GM19099 (cell line): ENCODE results near the gene RTL10.

Experiments
- POLR2A ChIP-seq: IDR thresholded peaks from 3 replicates; pipeline ENCODE4 v1.6.1; 2011; ENCODE audit warnings: low read depth; ENCODE audit not compliant: insufficient read length; ENCODE audit errors: extremely low read depth

RTL10 gene

DNA sequence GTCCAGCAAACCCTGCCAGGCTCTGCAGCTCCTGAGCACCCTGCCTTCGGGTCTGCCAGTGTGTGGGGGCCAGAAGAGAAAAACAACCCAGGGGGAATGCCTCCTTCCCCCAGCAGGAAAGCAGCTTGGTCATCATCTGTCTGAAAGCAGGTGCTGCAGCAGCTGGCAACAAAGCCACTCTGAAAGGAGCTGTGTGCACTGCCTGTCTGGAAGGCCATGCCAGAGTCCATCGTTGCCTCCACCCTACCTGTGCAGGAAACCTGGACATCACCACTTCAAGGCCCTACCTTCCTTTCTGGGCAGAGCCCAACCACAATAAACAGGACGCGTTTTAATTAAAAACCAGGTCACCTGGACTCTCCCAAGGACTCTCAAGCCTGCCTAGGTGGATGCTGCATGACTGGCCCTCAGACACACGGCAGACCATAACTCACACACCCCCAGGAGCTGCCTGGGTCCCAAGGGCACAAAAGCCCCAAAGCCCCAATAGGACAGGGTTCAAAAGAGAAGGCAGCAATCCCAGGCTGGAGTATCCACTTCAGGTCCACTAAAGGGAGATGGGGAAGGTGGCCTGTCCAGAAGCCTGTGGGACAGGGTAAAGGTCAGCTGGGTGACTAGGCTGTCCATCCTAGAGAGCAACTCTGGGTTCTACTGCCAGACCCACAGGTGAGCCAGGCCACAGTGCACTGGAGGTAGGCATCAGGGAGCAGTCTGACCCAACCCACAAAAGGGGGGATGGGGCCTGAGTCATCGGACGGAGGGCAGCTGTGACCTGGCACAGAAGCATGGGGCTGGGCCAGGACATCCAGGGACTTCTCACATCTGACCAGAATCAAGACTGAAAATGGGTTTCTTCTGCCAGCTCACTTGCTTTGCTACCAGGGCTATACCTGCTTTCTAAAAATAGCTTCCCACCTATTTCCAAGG is 6.1 kb downstream of the RTL10 start:
- TF ChIP-seq POLR2A, result no peak

DNA sequence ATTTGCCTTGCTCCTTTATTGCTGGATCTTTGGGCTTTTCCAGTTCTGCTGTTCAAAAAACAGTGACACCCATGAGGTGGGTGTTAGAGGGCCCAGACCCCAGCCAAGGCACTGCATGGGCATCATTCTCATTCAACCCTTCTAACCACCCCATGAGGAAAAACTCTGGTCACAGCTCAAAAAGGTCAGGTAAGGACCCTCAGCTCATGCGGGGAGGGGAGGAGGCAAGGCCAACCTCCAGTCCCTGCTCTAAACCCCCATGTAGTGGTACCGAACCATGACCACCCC is 7.4 kb downstream of the RTL10 start:
- no peak for TF ChIP-seq POLR2A

DNA sequence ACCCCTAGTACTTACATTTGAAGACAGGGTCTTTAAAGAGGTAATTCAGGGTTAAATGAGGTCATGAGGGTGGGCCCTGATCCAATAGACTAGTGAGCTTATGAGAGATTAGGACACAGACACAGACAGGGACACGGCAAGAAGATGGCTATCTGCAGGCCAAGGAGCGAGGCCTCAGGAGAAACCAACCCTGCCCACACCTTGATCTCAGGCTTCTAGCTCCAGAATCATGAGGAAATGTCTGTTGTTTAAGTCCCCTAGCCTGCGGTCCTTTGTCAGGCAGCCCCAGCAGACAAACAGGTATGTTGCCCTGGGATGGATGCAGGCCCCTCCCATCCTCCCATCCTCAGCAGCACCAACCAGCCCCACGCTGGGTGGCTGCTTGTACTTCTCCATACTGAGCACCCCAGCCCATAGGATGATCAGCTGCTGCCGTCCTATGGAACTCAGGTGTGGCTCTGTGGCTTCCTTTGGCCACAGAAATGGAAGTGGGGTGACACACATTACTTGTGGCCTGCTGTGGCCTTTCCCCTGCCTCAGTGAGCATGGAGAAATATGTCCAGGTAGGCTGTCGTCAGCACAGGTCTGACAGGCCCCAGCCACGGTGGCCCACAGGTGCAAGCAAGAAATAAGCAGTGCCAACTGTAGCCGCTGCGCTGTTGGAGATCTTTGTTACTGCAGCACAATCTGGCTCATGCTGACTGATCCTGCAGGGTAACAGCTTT is 7.9 kb downstream of the RTL10 start:
- no peak for TF ChIP-seq POLR2A

DNA sequence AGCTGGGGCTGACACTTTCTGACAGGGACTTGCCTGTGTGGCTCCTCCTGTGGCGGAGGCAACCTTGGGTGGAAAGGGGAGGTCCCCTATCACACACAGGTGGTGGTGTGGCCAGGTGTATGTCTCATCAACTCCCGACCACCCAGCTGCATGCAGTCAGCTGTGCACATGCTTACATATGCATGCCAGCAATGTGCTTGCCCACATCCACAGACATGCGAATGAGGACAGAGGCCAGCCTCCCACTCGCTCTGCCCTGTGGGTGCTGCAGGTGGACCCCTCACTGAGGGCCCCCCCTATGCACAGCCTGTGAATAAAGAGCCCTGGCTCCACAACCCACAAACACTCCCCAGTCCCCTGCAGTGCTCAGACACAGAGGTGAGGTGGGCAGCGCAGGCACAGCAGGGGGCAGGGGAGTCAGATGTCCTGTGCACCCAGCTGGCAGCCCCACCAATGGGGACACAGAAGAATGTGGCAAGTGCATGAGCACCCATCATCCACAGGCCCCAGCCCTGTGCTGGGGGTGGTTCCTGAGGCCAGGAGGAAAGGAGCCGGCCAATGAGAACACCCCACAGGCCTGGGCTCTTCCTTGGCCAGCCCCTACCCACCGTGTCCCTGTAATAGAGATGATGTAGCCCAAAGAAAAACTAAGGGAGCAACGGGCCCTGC is 9.5 kb downstream of the RTL10 start:
- no peak for TF ChIP-seq POLR2A

GRCh38 chr22:19844377-19845053 is 10.2 kb downstream of the RTL10 start:
- TF ChIP-seq POLR2A, result no peak

DNA sequence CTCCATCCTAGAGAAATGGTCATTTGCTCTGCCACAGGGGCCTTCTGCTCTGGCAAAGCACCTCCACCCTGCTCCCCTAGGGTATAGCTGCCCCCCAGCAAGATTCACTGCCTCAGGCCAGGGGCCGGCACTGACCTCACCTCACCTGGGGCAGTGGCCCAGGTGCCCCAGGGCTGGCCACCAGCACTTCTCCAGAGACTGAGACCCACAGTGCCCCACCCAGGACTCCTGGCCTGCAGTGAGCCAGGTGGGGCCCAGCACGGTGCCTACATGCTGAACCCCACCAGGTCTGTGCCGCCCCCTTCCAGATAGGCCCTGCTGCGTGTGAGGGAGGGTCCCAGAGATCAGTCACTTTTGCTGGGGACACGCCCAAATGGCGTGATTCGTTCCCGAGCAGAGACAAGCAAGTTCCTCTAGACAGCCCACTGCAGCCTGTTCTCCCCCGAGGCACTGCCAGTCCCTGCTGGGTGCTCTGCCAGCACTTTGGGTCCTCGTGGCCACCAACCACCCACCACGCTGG is 10.8 kb downstream of the RTL10 start:
- TF ChIP-seq POLR2A, result no peak

DNA sequence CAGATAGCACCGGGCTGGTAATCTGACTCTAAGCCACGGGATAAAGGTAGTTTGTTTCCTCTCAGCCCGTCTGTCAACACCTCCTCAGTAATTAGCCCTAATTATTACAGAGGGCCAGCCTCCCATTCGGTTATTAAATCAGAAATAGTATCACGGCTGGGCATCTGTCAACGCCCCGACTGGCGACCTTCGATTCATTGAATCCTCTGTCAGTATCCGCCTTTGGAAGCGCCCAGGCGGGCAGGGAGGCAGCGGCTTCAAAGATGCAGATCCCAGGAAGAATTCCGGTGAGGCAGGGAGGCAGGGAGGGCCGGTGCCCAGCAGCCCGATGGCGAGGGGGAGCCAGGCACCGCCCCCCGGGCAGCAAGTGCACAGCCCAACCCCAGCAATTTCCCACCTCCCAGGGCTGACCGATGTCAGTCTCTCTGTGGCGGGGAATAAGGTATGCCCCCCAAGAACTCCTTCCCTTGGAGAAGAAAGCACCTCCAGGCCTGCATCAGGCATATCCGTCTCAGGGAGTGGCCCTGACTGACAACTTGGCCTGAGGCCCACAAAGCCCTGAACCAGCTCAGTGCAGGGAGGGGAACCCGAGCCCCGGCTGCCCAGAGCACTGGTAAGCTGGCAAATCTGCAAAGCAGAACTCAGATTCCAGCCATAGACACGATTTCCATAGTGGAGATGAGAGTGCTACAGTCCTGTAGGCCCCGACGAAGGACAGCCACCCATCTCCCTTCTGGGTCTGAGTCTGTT is 11.4 kb downstream of the RTL10 start:
- TF ChIP-seq POLR2A, result no peak

DNA sequence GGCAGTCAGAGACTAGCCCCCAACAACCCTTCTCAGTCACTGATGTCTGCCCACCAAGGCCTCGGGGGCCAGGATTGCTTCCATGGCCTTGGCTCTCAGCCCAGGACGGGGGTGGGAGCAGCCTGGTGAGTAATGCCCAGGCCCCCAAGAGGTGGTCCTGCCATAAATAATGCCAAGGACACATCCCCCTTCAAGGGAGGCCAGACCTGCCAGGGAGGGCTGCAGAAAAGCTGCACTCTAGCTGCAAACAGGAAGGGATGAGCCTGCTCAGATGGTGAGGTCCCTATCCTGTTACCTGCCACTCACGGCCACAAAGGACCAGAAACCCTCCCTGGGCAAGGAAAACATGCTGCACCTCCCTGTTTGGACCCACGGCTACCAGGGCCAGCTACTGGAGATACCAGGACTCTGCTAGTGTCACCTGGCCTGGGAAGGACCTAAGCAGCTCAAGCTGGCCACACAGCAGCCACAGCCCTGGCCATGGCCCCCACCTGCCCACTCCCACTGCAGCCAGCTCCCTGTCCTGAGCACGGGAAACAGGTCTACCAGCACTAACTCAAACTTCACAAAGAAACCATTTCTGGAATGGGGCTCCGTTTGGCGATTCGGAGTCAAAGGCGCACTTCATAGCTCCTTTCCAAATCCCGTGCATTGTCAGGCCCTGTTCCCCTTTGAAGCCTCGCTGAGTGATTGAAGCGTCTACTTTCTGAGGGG is 12.1 kb downstream of the RTL10 start:
- no peak for TF ChIP-seq POLR2A

GRCh38 chr22:19841641-19842392 is 12.9 kb downstream of the RTL10 start:
- TF ChIP-seq POLR2A, result no peak

- TF ChIP-seq POLR2A, result no peak
Observed at GRCh38 chr22:19840955-19841640, 13.6 kb downstream of the RTL10 start.

GRCh38 chr22:19840059-19840458 is 14.6 kb downstream of the RTL10 start:
- no peak for TF ChIP-seq POLR2A

DNA sequence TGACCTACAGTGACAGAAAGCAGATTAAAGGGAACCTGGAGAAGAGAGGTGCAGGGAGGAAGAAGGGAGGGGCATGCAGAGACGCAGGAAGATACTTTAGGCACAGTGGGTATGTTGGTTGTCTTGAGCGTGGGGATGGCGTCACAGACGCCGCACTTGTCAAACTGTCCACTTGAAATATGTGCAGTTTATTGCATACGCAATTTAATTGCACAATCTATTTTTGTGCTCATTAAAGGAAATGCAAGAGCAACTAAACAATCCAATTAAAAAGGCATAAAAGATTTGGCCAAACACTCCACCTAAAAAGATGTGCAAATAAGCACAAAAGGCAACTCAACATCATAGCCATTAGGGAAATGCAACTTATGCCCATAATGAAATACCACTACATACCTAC is 16.8 kb downstream of the RTL10 start:
- no peak for TF ChIP-seq POLR2A
